Neuron (in vitro differentiated cells): Measurements from ENCODE around the gene KLHL29.

Experiments used
- H2AFZ ChIP-seq: one replicate; pipeline ENCODE4 v1.6.1; 2013; ENCODE audit warnings: low read depth, mild to moderate bottlenecking, inconsistent platforms, low read length, moderate library complexity
- H3K27me3 ChIP-seq: one replicate; pipeline ENCODE4 v1.6.1; 2013; ENCODE audit warnings: low read length; ENCODE audit not compliant: insufficient read depth
- H3K36me3 ChIP-seq: one replicate; pipeline ENCODE4 v1.6.1; 2013; ENCODE audit warnings: low read length; ENCODE audit not compliant: insufficient read depth
- H3K4me1 ChIP-seq: one replicate; pipeline ENCODE4 v1.6.1; 2013; ENCODE audit warnings: low read length; ENCODE audit not compliant: insufficient read depth
- H3K4me3 ChIP-seq: 2 replicates; pipeline ENCODE4 v1.5.1; 2013; ENCODE audit warnings: mild to moderate bottlenecking, low read length, moderate library complexity
- H3K9me3 ChIP-seq: one replicate; pipeline ENCODE4 v1.6.1; 2013; ENCODE audit warnings: low read length

KLHL29 gene

DNA sequence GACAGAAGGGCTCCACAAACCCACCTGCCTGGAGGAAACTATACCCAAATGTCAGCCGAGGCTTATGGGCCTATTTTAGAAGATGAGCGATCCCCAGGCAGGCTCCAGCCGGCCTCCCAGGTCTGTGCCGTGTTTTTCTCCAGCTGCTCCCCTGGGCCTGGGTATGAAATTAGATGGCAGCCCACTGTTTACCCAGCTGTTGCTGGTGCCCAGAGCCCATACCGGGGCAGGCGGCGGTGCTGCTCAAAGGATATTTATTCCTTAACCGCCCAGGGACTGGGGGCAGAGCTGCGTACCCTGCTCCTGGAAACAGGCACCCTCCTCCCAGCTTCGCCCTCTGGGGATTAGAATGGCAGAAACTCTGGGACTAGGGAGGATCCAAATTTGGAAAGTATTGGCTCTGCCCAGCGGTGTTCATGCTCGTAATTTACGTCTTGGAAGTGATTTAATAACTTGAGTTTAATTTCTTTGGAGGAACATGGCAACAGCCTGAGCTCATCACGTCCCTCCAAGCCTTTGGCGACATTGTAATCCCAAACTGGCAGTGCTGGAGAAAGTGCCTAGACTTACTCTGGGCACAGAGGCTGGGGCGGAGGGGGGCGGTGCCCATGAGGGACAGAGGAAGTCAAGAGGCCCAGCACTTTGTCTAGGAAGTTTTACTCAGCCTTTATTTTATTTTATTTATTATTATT is 199.2 kb downstream of the KLHL29 start:
- Histone ChIP-seq H3K27me3 (no peaks in the 10 kb centered on the region), H3K4me1 (peaks cover 13% of the 10 kb centered on the region), H3K36me3 (no peaks in the 10 kb centered on the region), H2AFZ (no peak overlapping the region), H3K9me3 (peaks cover 1% of the 10 kb centered on the region), H3K4me3 (no peak overlapping the region)

DNA sequence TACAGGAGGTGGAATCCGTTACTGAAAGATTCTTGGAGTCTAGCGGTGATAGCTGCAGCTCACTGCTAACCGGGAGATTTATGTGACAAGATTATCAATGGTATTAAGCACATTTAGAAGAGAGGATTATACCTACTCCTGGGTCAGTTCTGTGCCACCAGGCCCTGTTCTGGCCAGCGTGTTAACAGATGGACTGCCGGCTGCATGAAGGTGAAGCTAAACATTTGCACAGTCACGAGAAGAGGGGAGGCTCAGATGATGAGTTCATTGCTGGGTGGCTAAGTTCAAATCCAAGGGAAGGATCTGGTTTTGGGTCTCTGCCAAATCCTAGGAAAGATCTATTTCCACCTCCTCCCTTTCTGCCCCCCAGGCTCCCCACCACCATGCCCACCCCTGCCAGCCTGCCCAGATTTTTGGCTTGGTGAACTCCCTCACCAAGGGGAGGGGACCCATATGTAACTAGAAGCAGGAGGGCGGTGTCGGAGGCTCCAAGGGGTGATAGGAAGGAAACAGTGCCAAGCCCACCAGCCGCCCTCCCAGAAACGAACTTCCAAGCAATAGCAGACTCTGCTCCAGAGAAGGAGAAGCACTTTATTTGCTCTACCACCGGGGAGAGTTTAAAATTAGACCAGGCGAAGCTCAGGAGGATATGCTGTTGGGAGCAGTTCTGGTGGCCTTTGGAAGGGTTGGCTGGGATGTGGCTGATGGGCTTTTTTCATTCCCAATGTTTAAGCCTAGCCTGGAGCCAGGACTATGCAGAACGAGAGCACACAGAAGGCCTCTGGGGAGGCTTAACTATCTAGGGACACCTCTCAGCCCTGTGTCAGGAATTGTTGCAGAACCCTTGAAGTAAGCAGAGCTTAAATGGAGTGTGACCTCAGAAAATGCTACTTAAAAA is 200.5 kb downstream of the KLHL29 start:
- H3K4me3 ChIP-seq: no peak overlapping the region
- peaks cover 13% of the 10 kb centered on the region for H3K4me1 ChIP-seq
- H3K9me3 ChIP-seq: peaks cover 1% of the 10 kb centered on the region
- H3K27me3 ChIP-seq: no peaks in the 10 kb centered on the region
- no peak overlapping the region for H2AFZ ChIP-seq
- no peaks in the 10 kb centered on the region for H3K36me3 ChIP-seq

DNA sequence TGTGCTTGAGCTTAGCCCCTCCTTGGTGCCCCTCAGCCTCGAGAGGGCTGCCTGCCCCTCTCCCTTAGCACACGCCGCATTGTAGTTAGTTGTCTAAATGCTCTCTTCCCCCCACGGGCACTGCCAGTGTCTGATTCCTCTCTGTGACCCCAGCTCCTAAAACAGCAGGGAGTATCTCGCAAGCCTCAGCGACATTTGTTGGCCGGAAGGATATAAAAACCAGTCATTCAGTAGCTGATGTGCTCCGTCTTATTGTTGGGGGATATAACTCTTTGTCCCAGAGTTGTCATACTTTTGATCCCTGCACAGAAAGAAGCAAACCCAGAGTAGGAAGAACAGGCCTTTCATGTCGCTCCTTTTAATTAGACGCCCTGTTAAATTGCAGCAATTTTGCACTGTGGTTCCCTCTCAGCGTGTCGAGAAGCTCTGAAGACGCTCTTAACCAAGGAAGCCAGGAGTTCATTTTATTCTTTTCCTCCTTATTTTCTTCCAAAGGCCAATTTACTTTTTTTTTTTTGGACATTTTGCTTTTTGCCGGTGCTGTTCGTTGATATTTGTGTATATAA is 201.8 kb downstream of the KLHL29 start:
- Histone ChIP-seq H3K27me3 (no peaks in the 10 kb centered on the region), H2AFZ (no peak overlapping the region), H3K4me3 (no peak overlapping the region), H3K4me1 (peaks cover 13% of the 10 kb centered on the region), H3K9me3 (peaks cover 1% of the 10 kb centered on the region), H3K36me3 (no peaks in the 10 kb centered on the region)

DNA sequence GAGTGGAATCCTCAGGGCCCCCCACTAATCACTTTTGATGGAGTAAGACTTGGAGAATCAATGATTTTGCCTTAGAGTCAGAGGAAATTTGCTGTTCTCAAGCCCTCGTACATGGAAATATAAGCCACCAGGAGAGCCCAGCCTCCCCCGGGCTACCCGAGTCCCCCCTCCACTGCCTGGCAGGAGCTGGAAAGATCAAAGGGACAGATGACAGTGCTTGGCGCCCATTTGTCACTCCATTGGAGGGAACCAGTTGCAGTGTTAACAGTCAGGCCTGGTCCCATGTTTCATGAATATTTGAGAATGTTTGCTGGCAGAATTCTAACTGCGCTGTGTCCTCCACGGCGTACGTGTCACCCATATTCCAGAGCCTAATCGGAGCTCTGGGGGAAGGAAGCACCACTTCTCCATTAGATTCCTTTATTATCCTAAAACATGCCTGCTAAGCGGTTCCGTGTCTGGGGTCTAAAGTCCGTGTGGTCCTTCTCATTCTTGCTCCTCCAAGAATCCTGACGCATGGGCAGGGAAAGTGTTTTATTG is 202.4 kb downstream of the KLHL29 start:
- H3K4me3 ChIP-seq: no peak overlapping the region
- no peaks in the 10 kb centered on the region for H3K36me3 ChIP-seq
- peaks cover 13% of the 10 kb centered on the region for H3K4me1 ChIP-seq
- no peak overlapping the region for H2AFZ ChIP-seq
- H3K9me3 ChIP-seq: peaks cover 1% of the 10 kb centered on the region
- no peaks in the 10 kb centered on the region for H3K27me3 ChIP-seq

DNA sequence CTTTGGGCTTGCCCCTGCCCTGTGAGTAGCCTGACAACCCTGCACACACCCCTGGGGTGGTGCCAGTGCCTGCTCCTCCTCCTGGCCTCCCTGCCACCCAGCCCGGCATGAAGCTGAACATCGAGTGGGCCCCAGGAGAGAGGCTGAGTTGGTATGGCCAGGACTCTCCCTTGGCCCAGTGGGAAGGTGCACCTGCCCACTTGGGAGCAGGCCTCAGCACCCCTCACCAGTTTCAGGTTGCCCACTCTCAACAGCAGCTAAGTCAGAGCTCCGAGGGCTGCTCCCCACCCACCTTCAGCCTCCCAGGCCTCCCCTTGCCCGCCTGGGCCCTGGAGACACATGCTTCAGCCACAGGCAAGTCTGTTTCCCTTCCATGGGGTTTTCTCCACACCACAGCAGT is 203.1 kb downstream of the KLHL29 start:
- H3K9me3 ChIP-seq: peaks cover 1% of the 10 kb centered on the region
- H3K4me1 ChIP-seq: peaks cover 13% of the 10 kb centered on the region
- no peak overlapping the region for H3K4me3 ChIP-seq
- no peaks in the 10 kb centered on the region for H3K27me3 ChIP-seq
- no peak overlapping the region for H2AFZ ChIP-seq
- H3K36me3 ChIP-seq: no peaks in the 10 kb centered on the region

DNA sequence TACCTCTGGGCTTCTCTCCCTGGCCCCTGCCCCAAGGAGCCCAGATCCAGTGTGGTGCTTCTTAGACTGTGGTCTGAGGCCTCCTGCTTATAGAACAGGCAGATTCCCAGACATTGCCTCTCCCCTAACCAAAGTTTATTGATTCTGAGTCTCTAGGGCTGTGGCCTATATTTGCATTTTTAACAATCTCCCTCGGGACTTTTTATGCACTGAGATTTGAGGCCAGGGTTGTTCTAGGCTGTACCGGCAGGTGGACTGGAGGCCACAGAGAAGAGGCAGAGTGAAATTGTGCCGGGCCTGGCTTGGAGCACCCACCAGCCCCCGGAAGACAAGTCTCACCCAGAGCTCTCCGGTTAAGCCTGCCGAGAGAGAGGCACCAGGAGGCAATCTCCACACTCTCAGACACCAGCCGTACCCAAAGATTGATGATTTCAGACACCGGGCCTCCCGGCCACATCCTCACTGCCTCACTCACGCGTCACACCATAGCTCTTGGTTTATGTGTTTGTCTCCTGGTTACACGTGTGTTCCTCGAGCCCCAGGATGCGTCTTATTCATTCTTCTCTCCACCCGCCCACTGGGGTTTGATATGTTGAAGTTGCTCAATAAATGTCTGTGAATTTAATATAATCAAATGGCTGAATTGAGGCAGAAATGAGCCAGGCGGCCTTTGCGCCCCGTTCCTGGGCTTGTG is 203.7 kb downstream of the KLHL29 start:
- Histone ChIP-seq H3K36me3 (no peaks in the 10 kb centered on the region), H3K4me1 (peaks cover 13% of the 10 kb centered on the region), H2AFZ (no peak overlapping the region), H3K4me3 (no peak overlapping the region), H3K9me3 (peaks cover 1% of the 10 kb centered on the region), H3K27me3 (no peaks in the 10 kb centered on the region)

DNA sequence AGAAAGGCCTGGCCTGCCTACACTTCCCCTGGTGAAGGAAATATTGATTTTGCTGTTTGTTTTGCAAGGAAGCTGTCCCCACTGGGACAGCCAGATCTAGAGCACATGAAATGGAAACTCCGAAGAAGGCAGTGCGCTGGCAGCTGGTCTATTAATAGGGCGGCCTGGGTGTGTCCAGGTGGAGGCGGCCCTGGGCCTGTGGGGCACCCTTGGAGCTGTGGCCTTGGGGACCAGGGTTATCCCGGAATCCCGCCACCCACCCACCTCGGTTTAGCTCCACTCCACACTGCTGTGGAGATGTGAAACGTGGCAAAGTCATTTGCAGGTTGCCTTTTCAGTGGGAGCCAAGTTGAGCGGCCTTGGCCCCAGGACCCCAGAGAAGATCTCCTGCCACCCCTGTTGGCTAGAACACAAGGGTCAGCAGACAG is 204.3 kb downstream of the KLHL29 start:
- H3K27me3 ChIP-seq: no peaks in the 10 kb centered on the region
- H3K36me3 ChIP-seq: no peaks in the 10 kb centered on the region
- H3K9me3 ChIP-seq: peaks cover 1% of the 10 kb centered on the region
- peaks cover 15% of the 10 kb centered on the region for H3K4me1 ChIP-seq
- H2AFZ ChIP-seq: no peak overlapping the region
- no peak overlapping the region for H3K4me3 ChIP-seq

DNA sequence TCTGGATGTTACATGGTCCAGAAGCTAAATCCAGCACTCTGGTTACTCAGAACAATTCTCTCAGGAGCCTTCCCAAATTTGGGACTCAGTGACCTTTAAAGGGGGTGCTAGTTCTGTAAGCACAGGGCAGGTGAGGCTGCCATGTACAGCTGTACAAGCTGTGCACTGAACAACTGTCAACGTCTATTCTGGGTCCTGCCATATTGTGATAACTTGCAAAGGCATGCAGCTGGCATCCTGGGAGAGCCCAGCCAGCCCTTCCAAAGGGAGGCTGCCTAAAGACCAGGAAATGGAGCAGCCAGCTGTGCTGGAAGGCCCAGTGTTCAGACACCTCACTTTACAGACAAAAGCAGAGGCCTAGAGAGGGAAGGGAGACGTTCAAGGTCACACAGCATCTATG is 204.8 kb downstream of the KLHL29 start:
- Histone ChIP-seq H3K9me3 (peaks cover 1% of the 10 kb centered on the region), H3K4me3 (no peak overlapping the region)

DNA sequence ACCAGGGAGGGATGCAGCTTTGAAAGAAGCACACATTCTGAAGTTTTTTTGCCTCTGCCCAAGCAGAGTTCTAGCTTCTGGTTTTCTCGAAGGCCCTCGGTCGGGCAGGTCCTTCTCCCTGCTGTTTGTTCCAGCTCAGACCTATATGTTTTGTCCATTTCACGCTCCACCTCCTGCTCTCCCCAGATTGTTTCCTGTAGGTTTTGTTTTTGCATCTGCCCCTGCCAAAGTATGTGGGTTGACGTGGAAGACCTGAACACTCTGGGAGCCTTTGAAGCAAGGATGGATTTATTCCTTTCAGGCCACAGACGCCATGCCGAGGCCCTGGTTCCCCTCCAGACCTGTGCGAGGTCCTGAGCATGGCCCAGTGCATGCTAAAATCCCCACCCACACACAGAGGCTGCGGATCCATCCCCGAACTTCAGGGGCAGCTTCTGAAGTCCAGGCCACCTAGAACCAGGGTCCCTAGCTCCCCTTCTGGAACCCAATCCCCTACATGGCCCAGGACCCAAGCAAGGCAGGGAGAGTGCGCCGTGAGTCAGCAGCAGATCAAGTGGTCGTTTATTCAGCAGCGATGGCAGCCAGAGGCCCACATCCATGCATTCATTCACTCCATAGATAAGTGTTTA is 205.4 kb downstream of the KLHL29 start:
- Histone ChIP-seq H3K4me3 (no peak overlapping the region), H3K9me3 (no peaks in the 10 kb centered on the region), H3K27me3 (no peaks in the 10 kb centered on the region), H3K36me3 (no peaks in the 10 kb centered on the region), H2AFZ (no peak overlapping the region), H3K4me1 (peaks cover 24% of the 10 kb centered on the region)

More for the DNA sequence above, 204.8 kb downstream of the KLHL29 start:
- Histone ChIP-seq H2AFZ (no peak overlapping the region), H3K4me1 (peaks cover 19% of the 10 kb centered on the region), H3K36me3 (no peaks in the 10 kb centered on the region), H3K27me3 (no peaks in the 10 kb centered on the region)

DNA sequence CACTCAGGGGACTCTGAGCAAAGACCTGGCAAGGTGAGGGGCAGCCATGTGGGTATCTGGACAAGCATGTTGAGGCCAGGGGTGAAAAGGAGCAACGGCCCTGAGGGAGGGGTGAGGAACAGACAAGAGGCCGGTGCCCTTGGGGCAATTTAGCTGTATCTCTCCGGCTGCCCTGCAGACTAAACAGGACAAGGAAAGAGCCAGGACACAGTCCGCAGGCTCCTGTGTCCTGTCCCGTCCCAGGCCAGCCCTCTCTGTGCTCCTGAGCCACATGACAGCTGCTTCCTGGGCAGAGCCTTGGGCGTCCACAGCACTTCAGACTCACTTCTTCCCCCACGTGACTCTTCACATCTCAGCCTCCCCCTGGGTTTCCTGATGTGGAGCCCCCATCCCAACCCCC is 206.1 kb downstream of the KLHL29 start:
- Histone ChIP-seq H3K9me3 (no peaks in the 10 kb centered on the region), H3K4me1 (peaks cover 32% of the 10 kb centered on the region), H3K4me3 (no peak overlapping the region), H3K36me3 (no peaks in the 10 kb centered on the region), H3K27me3 (no peaks in the 10 kb centered on the region), H2AFZ (no peak overlapping the region)

DNA sequence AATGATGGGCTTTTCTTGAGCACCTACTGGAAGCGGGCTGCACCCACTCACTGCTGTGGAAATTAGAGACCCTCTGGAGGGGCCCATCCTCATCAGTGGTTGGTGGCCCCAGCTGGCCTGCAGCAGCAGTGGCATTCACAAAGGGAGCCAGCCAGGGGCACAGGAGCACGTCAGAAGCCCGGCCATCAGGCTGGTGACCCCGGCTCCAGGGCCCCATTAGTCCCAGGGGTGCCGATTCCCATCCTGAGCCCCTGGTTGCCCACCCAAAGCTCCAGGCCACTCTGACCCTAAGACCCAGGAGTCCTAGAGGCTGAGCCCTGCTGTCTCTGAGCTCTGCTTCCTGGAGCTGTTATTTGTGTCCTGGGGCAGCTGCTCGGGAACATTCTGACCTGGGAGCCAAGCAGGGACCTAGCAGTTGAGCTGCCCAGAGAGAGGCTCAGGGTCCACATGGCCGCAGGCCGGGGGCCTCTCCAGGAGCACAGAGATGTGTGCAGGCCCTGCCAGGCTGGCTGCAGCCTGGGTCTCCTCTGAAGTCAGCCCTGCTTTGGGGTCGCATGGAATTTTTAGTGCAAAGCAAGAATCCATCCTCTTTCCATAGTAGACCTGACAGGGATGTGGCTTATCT is 207.2 kb downstream of the KLHL29 start:
- no peaks in the 10 kb centered on the region for H3K27me3 ChIP-seq
- no peak overlapping the region for H2AFZ ChIP-seq
- H3K36me3 ChIP-seq: no peaks in the 10 kb centered on the region
- peaks cover 31% of the 10 kb centered on the region for H3K4me1 ChIP-seq
- H3K9me3 ChIP-seq: no peaks in the 10 kb centered on the region
- H3K4me3 ChIP-seq: no peak overlapping the region
